K562 (cell line): ENCODE data around the gene SCARB2. TPM values are rescaled to one million over a fixed set of nuclear protein-coding genes. Genes with fewer than 3 reads are reported as not detected.

Source experiments
- ATAC-seq: fragments of 200-7000 bp; cut with Tn5 transposase; 3 replicates; pipeline ENCODE4 v1.9.1; 2020; ENCODE audit warnings: moderate library complexity
- BruUV-seq: library from RNA; stranded (reverse); fragments of 400-500 nt; replicated peaks from 2 replicates; lab custom pipeline; 2021; lab: Mats Ljungman, UMichigan
- CTCF ChIA-PET: fragments of 300-600 bp; formaldehyde crosslinking; extraction: SDS; loops from one replicate; lab custom pipeline; 2021; ENCODE audit warnings: low intra/inter-chr PET ratio; lab: Yijun Ruan, JAX
- POLR2A ChIA-PET: fragments of 300-600, 350-650 bp; sonication (Branson Sonifier 250); formaldehyde crosslinking; extraction: SDS; loops from one replicate; lab custom pipeline; 2021; ENCODE audit warnings: antibody characterized with exemption, inconsistent platforms; lab: Yijun Ruan, JAX
- DNase-seq, 4 experiments: peaks; one replicate each; pipeline versions ENCODE4 v3.0.0 to v3.0.0-alpha.2; 2011 to 2018; ENCODE audit warnings: low spot score in 3 of 4, mixed read lengths in 3 of 4; ENCODE audit errors: extremely low read depth in 1 of 4
- FAIRE-seq: peaks from 2 replicates; lab custom pipeline; 2011; peaks lifted over from hg19 to GRCh38; lab: Jason Lieb, UNC
- H2AFZ ChIP-seq: 2 replicates; pipeline ENCODE4 v1.6.0; 2011; ENCODE audit warnings: low read depth, low read length, control low read depth, inconsistent platforms
- H3K27ac ChIP-seq: fragments of 200-600 bp; 3 replicates; pipeline ENCODE4 v1.8.0; 2011; ENCODE audit warnings: low read depth, mild to moderate bottlenecking, control low read depth, inconsistent platforms, low read length, moderate library complexity, mixed read lengths; ENCODE audit errors: extremely low read depth
- H3K27me3 ChIP-seq, 2 experiments: fragments of 300-600 bp in 1 of 2; 2 replicates in 1 of 2; 3 replicates in 1 of 2; pipeline versions ENCODE4 v1.6.0 to v1.8.0; 2011; ENCODE audit warnings: inconsistent platforms in 2 of 2, low read length in 2 of 2, mild to moderate bottlenecking in 1 of 2, mixed read lengths in 1 of 2, moderate library complexity in 1 of 2; ENCODE audit not compliant: control insufficient read depth in 2 of 2, insufficient read depth in 2 of 2
- H3K36me3 ChIP-seq: fragments of 300-600 bp; 3 replicates; pipeline ENCODE4 v1.8.0; 2011; ENCODE audit warnings: mild to moderate bottlenecking, low read length, inconsistent platforms; ENCODE audit not compliant: control insufficient read depth, insufficient read depth
- H3K4me1 ChIP-seq, 2 experiments: fragments of 200-600 bp in 1 of 2; replicated peaks in 1 of 2; 2 replicates in 1 of 2; 3 replicates in 1 of 2; pipeline versions ENCODE4 v1.5.1 to v1.8.0; 2011; ENCODE audit warnings: inconsistent platforms in 2 of 2, low read length in 2 of 2, mild to moderate bottlenecking in 1 of 2, mixed read lengths in 1 of 2, moderate library complexity in 1 of 2; ENCODE audit not compliant: control insufficient read depth in 2 of 2, insufficient read depth in 2 of 2
- H3K4me2 ChIP-seq: 2 replicates; pipeline ENCODE4 v1.6.1; 2011; ENCODE audit warnings: low read length, control low read depth, inconsistent platforms, mixed read lengths; ENCODE audit not compliant: insufficient read depth
- H3K4me3 ChIP-seq: fragments of 200-600 bp; sonication (generic), shearing (Covaris generic); 2 replicates; pipeline ENCODE4 v1.5.1; 2016; ENCODE audit warnings: control low read depth, inconsistent platforms
- H3K79me2 ChIP-seq: fragments of 200-600 bp; 3 replicates; pipeline ENCODE4 v1.8.0; 2011; ENCODE audit warnings: low read length, inconsistent platforms; ENCODE audit not compliant: control insufficient read depth, insufficient read depth
- H3K9ac ChIP-seq, 2 experiments: 2 replicates each; pipeline versions ENCODE4 v1.6.0 to v1.6.1; 2011; ENCODE audit warnings: low read depth in 2 of 2, low read length in 2 of 2, control low read depth in 1 of 2, inconsistent platforms in 1 of 2, mild to moderate bottlenecking in 1 of 2, mixed read lengths in 1 of 2; ENCODE audit not compliant: insufficient read depth in 1 of 2
- H3K9me1 ChIP-seq: one replicate; pipeline ENCODE4 v1.6.0; 2011; ENCODE audit warnings: inconsistent platforms, mild to moderate bottlenecking, low read length, moderate library complexity; ENCODE audit not compliant: control insufficient read depth, insufficient read depth
- H3K9me3 ChIP-seq: replicated peaks from 2 replicates; pipeline ENCODE4 v1.5.1; 2011; ENCODE audit warnings: low read depth, low read length, inconsistent platforms; ENCODE audit not compliant: control insufficient read depth, insufficient read depth
- H4K20me1 ChIP-seq: replicated peaks from 2 replicates; pipeline ENCODE4 v1.6.1; 2011; ENCODE audit warnings: low read length, inconsistent platforms, mixed read lengths; ENCODE audit not compliant: control insufficient read depth, insufficient read depth
- IFI16 ChIP-seq: fragments of 250-450 bp; sonication (Bioruptor Pico); IDR thresholded peaks from 2 replicates; pipeline ENCODE4 v2.1.2; 2022; ENCODE audit warnings: mild to moderate bottlenecking, inconsistent platforms
- ZNF354B ChIP-seq: fragments of 250-450 bp; sonication (Bioruptor Pico); IDR thresholded peaks from 2 replicates; pipeline ENCODE4 v1.4.0; 2020
- WGBS: fragments of 100-300 bp; shearing (Covaris generic); methylation state at CpG from one replicate; pipeline ENCODE4 v1.1.6; 2016; ENCODE audit warnings: low coverage, mixed read lengths; ENCODE audit not compliant: insufficient coverage; ENCODE audit errors: missing lambda C conversion rate; 5-methylcytosine and 5-hydroxymethylcytosine counted together
- in situ Hi-C: fragments of 300-500 bp; cut with MboI; formaldehyde crosslinking; loops from 4 replicates; pipeline ENCODE4 v1.15.0; 2018; ENCODE audit warnings: inconsistent platforms, mixed read lengths
- intact Hi-C: fragments of 100-400 bp; cut with micrococcal nuclease; formaldehyde crosslinking; loops from 2 replicates; pipeline ENCODE4 v1.14.2; 2022
- polyA plus RNA-seq, 8 experiments: library from polyadenylated mRNA; depleted of rRNA in 4 of 8; stranded (reverse) in 5 of 8; unstranded in 3 of 8; fragments of >200 nt; fragmentation: Nextera tagmentation in 2 of 8; fragmentation: Illumina TruSeq in 1 of 8; extraction: Ambion mirVana in 2 of 8; extraction: Trizol in 1 of 8; gene quantifications; 2 replicates each; pipeline versions ENCODE4 v1.2.1 to v1.2.3, GENCODE V29; 2011 to 2014; ENCODE audit warnings: inconsistent platforms in 1 of 8, missing spikeins in 1 of 8
- total RNA-seq, 7 experiments: library from RNA; depleted of rRNA in 6 of 7; stranded (reverse); fragments of >200 nt in 6 of 7; fragmentation: Illumina TruSeq in 2 of 7; extraction: Trizol in 2 of 7; gene quantifications; 2 replicates each; pipeline versions ENCODE4 v1.2.1 to v1.2.3, GENCODE V29; 2011 to 2021; ENCODE audit warnings: low replicate concordance in 1 of 7
- TF ChIP-seq, protein P1 (sequence below), 2 experiments: fragments of 450-650 bp; formaldehyde crosslinking in 1 of 2; IDR thresholded peaks; 2 replicates each; pipeline versions ENCODE4 v1.4.0 to v1.6.1; 2014 to 2020; ENCODE audit warnings: mild to moderate bottlenecking in 2 of 2, borderline replicate concordance in 1 of 2, low read depth in 1 of 2

The SCARB2 gene
- total and polyA plus RNA-seq, 9 of the 15 experiments (the other 6 are each of a cell fraction or from before 2014, with no cell fraction given): 6.1 to 25.8 (median 17.8) TPM

DNA sequence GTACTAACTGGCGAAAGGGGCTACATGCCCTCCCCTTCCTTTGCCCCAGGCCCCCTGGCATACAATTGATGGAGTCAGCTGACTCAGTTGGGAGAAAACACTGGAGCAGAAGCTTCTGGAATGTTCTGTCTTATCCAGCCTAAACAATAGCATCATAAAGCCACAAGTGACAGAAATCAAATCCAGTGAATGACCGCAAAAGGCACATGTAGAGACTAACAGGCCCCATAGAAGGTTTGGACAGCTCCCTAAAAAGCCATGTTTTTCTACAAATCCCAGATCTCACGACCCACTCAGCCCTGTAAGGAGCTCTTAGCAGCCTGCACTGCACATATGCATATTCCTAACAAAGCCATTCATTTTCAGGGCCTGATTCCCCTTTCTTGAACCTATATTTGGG lies 25.1 kb downstream of the SCARB2 start:
- Histone ChIP-seq H3K4me1 (no peaks in the 10 kb centered on the region), H3K27me3 (no peaks in the 10 kb centered on the region; a peak in 1 of 5 replicates), H3K4me2 (no peak overlapping the region), H3K9me1 (no peaks in the 10 kb centered on the region), H3K79me2 (no peaks in the 10 kb centered on the region), H3K36me3 (no peaks in the 10 kb centered on the region; the same call in 2 of the 3 replicates), H2AFZ (no peak overlapping the region), H3K4me3 (no peak overlapping the region), H3K9ac (no peak overlapping the region), H4K20me1 (no peaks in the 10 kb centered on the region), H3K27ac (no peak overlapping the region), H3K9me3 (no peaks in the 10 kb centered on the region; the same call in 1 of the 2 replicates)
- no peak for ATAC-seq
- in situ Hi-C loops (no loop called here), intact Hi-C loops (no loop called here)
- no peak for TF ChIP-seq IFI16 (CRISPR knock-in tag)
- TF ChIP-seq, protein P1, sequence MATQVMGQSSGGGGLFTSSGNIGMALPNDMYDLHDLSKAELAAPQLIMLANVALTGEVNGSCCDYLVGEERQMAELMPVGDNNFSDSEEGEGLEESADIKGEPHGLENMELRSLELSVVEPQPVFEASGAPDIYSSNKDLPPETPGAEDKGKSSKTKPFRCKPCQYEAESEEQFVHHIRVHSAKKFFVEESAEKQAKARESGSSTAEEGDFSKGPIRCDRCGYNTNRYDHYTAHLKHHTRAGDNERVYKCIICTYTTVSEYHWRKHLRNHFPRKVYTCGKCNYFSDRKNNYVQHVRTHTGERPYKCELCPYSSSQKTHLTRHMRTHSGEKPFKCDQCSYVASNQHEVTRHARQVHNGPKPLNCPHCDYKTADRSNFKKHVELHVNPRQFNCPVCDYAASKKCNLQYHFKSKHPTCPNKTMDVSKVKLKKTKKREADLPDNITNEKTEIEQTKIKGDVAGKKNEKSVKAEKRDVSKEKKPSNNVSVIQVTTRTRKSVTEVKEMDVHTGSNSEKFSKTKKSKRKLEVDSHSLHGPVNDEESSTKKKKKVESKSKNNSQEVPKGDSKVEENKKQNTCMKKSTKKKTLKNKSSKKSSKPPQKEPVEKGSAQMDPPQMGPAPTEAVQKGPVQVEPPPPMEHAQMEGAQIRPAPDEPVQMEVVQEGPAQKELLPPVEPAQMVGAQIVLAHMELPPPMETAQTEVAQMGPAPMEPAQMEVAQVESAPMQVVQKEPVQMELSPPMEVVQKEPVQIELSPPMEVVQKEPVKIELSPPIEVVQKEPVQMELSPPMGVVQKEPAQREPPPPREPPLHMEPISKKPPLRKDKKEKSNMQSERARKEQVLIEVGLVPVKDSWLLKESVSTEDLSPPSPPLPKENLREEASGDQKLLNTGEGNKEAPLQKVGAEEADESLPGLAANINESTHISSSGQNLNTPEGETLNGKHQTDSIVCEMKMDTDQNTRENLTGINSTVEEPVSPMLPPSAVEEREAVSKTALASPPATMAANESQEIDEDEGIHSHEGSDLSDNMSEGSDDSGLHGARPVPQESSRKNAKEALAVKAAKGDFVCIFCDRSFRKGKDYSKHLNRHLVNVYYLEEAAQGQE (IDR thresholded peaks at IDR 0.05; ENCODE audit: borderline replicate concordance): peak; percentile 31; the same call in 1 of the 2 replicates
- TF ChIP-seq, protein P1 (CRISPR knock-in tag; IDR thresholded peaks at IDR 0.05; ENCODE audit: low read depth): no peak
- no peak for TF ChIP-seq ZNF354B (CRISPR knock-in tag)
- WGBS: 69% methylated on average over 3 of the region's 3 CpGs
- no peak for FAIRE-seq
- no TSS peak for BruUV-seq
- CTCF ChIA-PET: no interaction called here
- no peak for DNase-seq
- POLR2A ChIA-PET: interaction anchor here (0.6 kb wide), 1 partner anchor 15 kb away, joined by 3 read pairs; no protein-coding TSS in a partner anchor
